HG02798 (cell line): Measurements from ENCODE around the gene SLC51B.
"Not testable (repeated sequence)": the region's sequence is repeated elsewhere in the genome, so short reads cannot be mapped to it uniquely, and the experiment has no call there.

Experiments used
- ATAC-seq: cut with Tn5 transposase; IDR thresholded peaks from one replicate; pipeline ENCODE4 v1.9.1; 2021; ENCODE audit warnings: mild to moderate bottlenecking; ENCODE audit not compliant: unreplicated experiment, poor library complexity

Gene SLC51B

DNA sequence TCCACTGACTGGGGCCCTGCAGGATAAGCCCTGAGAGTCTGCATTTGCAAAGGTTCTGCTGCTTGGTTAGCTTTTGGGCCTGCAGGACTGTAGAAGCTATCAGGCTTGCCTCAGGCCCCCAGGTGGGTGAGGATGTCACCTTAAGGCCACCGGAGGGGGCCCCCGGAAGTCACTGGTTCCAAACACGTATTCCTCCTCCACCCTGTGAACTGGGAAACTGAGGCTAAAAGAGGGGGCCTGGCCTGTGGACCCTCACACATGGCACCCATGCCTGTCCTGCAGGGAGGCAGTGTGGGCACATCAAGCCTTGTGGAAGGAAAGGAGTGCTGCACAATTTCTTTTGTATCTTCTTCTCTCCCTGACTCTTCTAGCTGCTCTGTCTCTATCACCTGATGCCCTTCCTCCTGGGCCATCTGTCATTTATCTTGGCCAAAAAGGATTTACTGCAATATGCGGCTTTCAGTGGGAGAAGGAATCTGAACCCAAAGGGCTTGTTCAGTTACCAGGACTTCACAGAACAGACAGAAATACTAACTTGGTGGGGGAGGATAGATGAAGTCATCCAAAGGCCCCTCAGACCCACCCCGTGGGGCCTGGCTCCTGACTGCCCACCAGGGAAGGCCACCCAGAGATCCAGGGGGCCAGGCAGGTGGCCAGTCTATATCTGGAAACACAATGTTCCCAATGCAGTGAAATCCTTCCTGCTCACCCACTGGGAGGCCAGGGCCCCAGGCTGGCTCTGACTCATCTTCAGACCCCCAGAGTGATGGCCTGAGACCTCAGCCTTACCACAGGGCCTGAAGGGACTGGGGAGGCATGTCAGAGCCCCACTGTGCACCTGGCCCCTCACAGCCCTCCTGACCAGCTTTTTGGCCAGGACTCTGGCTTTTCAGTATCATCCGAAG, 51.5 kb downstream of the SLC51B start:
- ATAC-seq: no peak

DNA sequence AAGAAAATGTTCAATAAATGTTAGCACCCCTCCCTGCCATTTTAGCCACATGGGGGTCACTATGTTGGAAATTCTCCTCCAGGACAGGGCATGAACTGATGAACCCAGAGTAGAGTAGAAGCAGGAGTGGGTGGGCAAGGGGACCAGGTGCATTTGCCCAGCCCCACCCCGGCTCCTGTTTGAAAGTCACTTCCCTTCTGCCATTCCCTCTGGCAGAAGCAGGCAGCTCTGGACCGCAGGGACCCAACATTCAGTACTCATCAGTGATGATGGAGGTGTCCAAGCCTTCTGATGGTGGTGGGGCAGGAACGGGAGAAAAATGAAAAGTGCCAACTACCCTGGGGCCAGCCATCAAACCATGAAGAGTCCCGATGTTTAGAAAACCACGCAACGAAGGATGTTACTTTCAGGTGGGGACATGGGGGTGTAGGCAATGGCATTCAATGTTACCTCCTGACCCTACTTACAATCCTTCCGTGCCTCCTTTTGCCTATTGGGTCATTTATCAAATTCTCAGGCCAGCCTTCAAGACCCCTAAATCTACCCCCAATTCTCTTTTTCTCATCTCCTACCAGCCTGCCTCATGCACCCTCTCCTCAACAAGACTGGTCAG, 52.6 kb downstream of the SLC51B start:
- ATAC-seq: no peak

DNA sequence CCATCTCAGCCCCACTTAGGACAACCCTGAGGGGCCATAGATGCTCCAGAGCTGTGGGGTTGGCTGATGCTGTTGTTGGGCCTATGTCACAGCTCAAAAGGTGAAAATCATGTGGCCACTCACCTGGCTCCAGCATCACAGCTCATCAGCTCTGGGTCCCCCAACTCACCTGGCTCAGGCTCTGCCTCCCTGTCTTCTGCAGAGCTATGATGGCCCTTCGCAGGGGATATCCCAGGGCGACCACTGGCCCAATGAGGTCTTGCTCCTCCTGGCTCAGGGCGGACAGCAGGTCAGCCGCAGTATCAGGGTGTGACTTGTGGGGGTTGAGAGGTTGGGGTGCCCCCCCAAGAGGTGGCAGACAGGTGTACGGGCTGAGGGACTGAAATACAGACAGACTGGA, 54.1 kb downstream of the SLC51B start:
- no peak for ATAC-seq

DNA sequence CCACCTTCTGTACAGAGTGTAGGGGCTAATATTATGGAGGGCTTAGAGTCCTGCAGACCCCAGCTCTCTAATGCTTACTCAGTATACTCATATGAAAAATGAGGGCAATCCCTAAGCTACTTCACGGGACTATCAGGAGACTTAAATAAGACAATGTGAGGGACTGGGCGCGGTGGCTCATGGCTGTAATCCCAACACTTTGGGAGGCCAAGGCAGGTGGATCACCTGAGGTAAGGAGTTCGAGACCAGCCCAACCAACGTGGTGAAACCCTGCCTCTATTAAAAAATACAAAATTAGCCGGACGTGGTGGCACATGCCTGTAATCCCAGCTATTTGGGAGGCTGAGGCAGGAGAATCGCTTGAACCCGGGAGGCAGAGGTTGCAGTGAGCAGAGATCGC, 54.6 kb downstream of the SLC51B start:
- ATAC-seq: not testable (repeated sequence)

DNA sequence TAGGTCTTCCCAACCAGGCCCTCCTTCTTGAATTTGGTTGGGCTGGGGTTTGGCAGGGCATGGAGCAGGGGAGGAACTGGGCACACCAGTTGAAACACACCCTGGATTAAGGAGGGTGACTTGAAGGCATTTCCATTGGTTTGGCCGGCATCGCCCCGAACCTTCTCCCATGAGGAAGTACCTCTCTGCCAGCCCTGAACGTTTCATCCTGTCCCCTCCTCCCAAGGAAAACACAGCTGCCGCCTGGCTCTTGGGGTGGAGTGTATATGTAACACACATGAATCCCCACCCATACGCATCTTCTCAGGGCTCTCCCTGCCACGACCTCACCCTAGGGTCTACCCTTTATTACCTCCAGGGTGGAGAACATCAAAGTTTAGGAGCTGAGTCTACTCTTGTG, 55.3 kb downstream of the SLC51B start:
- no peak for ATAC-seq

DNA sequence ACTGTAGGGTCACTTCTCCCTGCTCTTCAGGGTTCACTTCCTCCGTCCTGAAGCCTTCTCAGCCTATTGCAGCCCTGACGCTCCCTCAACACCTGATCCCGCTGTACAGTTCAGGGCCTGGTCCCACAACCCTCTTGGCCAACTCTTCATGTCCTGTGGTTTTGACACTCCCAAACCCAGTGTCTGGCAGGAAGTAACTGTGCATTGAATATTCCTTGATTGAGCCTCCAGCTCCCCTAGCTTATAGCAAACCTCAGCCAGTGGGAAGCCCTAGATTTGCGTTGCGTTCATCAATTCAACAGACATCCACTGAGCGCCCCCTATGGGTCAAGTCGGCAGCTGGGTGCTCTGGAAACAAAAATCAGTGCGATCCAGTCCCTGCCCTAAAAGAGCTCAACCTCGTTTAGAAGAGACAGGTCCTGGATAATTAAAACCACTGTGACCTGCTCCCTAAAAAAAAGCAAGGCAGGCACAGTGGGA, 56.3 kb downstream of the SLC51B start:
- ATAC-seq: no peak

DNA sequence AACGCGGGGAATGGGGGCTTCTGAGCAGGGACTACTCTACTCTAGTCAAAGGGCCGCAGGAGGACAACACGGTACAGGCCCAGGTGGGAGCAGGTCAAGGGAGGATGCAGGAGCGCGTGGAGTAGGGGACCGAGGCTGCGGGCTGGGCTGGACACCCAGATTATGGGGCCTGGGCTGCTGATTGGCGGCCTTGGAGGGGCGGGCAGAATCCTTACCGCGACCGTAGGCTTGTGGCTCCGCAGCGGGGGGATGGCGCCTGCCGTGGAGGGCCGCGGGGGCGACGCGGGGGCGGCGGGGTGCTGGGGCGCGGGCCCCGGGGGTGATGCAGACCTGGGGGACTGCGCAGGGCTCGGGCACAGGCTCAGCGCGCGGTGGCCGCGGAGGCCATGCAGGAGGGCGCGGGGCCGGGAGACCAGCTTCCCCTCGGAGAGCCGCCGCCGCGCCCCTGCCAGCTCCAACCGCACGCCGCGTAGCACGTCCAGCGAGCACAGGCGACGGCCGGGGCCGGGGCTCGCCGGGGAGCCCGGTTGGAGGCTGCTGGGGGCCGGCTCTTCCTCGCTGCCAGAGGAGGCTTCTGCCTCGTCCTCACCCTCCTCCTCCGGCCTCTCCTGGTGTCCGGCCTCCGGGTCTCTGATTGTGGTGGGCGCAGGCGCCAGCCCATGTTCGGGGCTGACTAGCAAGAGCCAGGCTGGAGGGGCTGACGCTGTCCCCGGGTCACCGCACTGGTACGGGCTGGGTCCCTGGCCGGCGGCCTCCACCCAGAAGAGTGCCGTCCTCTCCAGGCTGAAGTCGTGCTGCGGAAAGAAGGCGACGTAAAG, 56.9 kb downstream of the SLC51B start:
- no peak for ATAC-seq

DNA sequence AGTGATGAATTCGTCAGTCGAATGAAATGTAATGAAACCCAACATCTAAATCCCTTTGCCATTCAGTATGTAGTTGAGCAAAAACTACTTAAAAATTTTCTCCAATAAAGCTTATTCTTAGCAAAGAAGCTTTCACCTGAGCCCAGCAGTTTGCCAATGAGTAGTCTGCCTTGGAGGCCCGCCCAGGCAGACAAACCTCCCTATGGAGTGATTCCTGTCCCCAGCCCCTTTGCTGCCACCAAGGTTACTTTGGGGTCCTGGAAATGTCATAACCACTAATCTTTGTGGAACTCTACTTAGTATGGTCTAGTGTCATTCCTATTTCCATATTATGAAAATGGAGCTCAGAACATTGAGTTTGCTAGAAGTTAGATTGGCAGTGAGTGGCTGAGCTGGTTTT, 57.7 kb downstream of the SLC51B start:
- no peak for ATAC-seq
